Measurements from ENCODE around the gene STK32C. TPM values are rescaled to one million over a fixed set of nuclear protein-coding genes. Genes with fewer than 3 reads are reported as not detected.

The STK32C gene
- total and polyA plus RNA-seq, 4 donors: 4.9 to 12.4 (median 9.7) TPM

GRCh38 chr10:132303361-132304115 lies 4.2 kb downstream of the STK32C start:
- H3K9me3 ChIP-seq (ENCODE audit: control insufficient read depth, low read length): no peaks in the 10 kb centered on the region
- 84 to 89% methylated on average over 21 of the region's 21 CpGs for WGBS, 2 donors
- H3K36me3 ChIP-seq (ENCODE audit: control insufficient read depth in 1 of 2, insufficient read depth in 2 of 2, low read length in 1 of 2): no peaks in the 10 kb centered on the region
- no peak overlapping the region for H3K27ac ChIP-seq (ENCODE audit: low read depth in 1 of 2, low read length in 2 of 2)
- ATAC-seq (ENCODE audit: low FRiP score) (no peak), DNase-seq (peak; percentile 29 to 54)
- H3K4me3 ChIP-seq (ENCODE audit: low read length in 2 of 2): no peak overlapping the region
- no peaks in the 10 kb centered on the region for H3K4me1 ChIP-seq (ENCODE audit: control insufficient read depth in 1 of 2, insufficient read depth in 2 of 2, low read length in 2 of 2)
- H3K27me3 ChIP-seq (ENCODE audit: control insufficient read depth in 1 of 2, insufficient read depth in 2 of 2, low read length in 1 of 2): no peaks in the 10 kb centered on the region
- intact Hi-C loops (cut with DNase I): no loop called here

DNA sequence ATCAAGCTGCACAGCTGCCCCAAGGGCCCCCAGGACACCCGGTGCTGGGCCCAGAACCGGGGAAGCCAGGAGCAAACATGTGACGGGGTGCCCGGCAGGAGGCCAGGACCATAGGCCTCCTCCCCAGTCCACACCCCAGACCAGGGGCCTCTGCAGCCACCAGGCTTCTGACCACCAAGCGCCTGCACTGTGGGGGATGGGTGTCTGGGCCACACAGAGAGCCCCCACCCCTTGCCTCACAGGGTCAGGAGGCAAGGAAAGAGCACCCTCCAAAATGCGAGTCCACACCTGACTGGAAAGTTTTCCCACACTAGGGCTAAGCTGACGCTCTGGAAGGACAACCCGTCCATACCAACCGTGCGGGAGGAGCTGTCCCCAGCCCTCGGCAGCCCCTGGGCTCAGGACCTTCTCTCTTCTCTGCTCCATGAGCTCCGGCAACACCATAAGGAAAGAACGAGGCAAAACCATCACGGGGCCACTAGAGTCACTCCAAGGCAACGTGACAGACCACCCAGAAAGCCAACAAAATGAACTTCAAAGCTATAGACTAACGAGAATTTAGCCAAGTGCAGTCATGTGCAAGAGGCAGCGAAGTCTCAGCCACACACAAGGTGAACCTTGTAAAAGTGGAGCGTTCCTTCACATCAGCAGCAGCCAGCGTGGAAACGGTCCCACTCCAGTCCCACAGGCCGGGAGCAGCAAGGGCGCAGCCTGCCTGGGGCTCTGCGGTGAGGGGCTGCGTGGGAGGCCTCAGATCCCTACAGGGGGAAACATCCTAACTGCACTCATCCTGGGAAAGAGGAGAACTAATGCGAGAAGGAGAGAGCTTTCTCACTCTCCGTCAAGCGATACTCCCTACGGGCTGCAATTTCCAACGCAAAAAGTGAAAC lies 5.1 kb downstream of the STK32C start:
- Histone ChIP-seq H3K36me3 (ENCODE audit: control insufficient read depth in 1 of 2, insufficient read depth in 2 of 2, low read length in 1 of 2) (no peaks in the 10 kb centered on the region), H3K27me3 (ENCODE audit: control insufficient read depth in 1 of 2, insufficient read depth in 2 of 2, low read length in 1 of 2) (no peaks in the 10 kb centered on the region), H3K4me3 (ENCODE audit: low read length in 2 of 2) (no peak overlapping the region), H3K9me3 (ENCODE audit: control insufficient read depth, low read length) (no peaks in the 10 kb centered on the region), H3K4me1 (ENCODE audit: control insufficient read depth in 1 of 2, insufficient read depth in 2 of 2, low read length in 2 of 2) (no peaks in the 10 kb centered on the region), H3K27ac (ENCODE audit: low read depth in 1 of 2, low read length in 2 of 2) (no peak overlapping the region)
- intact Hi-C loops (cut with DNase I): no loop called here
- ATAC-seq (ENCODE audit: low FRiP score) (no peak), DNase-seq (peak; percentile 41 to 55)
- 82 to 85% methylated on average over 28 to 29 of the region's 29 CpGs for WGBS, 2 donors

- intact Hi-C loops (cut with DNase I): no loop called here
- H3K36me3 ChIP-seq (ENCODE audit: control insufficient read depth in 1 of 2, insufficient read depth in 2 of 2, low read length in 1 of 2): no peaks in the 10 kb centered on the region
- H3K9me3 ChIP-seq (ENCODE audit: control insufficient read depth, low read length): no peaks in the 10 kb centered on the region
- no peak for ATAC-seq (ENCODE audit: low FRiP score)
- no peak overlapping the region for H3K27ac ChIP-seq (ENCODE audit: low read depth in 1 of 2, low read length in 2 of 2)
- H3K4me1 ChIP-seq (ENCODE audit: control insufficient read depth in 1 of 2, insufficient read depth in 2 of 2, low read length in 2 of 2): no peaks in the 10 kb centered on the region
- no peaks in the 10 kb centered on the region for H3K27me3 ChIP-seq (ENCODE audit: control insufficient read depth in 1 of 2, insufficient read depth in 2 of 2, low read length in 1 of 2)
- DNase-seq: peak; percentile 34 to 75
- H3K4me3 ChIP-seq (ENCODE audit: low read length in 2 of 2): no peak overlapping the region
- WGBS, 2 donors: 88 to 91% methylated on average over 38 of the region's 38 CpGs
Observed at GRCh38 chr10:132301371-132302330, 6.1 kb downstream of the STK32C start.

DNA sequence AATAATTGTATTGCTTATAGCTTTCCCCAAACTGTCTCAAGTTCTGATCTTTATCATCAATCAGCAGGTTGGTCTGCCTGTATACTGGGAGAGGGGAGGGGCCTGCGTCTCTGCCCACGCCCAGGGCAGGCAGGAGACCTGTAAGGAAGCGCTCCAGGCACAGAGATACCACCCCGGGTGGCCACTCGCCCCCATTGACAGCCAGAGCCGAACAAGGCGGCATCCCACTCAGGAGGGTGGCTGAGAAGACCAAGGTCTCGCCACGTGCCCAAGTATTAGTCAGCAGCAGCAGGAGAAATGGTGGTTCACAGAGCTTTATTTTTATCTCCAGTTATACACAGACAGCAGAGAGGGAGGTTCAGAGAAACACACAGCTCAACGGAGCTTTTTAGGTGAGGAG lies 7.2 kb downstream of the STK32C start:
- WGBS, 2 donors: 72 to 77% methylated on average over 10 of the region's 10 CpGs
- DNase-seq (peak; percentile 38 to 58), ATAC-seq (ENCODE audit: low FRiP score) (no peak)
- intact Hi-C loops (cut with DNase I): no loop called here
- Histone ChIP-seq H3K36me3 (ENCODE audit: control insufficient read depth in 1 of 2, insufficient read depth in 2 of 2, low read length in 1 of 2) (no peaks in the 10 kb centered on the region), H3K4me1 (ENCODE audit: control insufficient read depth in 1 of 2, insufficient read depth in 2 of 2, low read length in 2 of 2) (no peaks in the 10 kb centered on the region), H3K4me3 (ENCODE audit: low read length in 2 of 2) (no peak overlapping the region), H3K27me3 (ENCODE audit: control insufficient read depth in 1 of 2, insufficient read depth in 2 of 2, low read length in 1 of 2) (no peaks in the 10 kb centered on the region), H3K9me3 (ENCODE audit: control insufficient read depth, low read length) (no peaks in the 10 kb centered on the region), H3K27ac (ENCODE audit: low read depth in 1 of 2, low read length in 2 of 2) (no peak overlapping the region)

DNA sequence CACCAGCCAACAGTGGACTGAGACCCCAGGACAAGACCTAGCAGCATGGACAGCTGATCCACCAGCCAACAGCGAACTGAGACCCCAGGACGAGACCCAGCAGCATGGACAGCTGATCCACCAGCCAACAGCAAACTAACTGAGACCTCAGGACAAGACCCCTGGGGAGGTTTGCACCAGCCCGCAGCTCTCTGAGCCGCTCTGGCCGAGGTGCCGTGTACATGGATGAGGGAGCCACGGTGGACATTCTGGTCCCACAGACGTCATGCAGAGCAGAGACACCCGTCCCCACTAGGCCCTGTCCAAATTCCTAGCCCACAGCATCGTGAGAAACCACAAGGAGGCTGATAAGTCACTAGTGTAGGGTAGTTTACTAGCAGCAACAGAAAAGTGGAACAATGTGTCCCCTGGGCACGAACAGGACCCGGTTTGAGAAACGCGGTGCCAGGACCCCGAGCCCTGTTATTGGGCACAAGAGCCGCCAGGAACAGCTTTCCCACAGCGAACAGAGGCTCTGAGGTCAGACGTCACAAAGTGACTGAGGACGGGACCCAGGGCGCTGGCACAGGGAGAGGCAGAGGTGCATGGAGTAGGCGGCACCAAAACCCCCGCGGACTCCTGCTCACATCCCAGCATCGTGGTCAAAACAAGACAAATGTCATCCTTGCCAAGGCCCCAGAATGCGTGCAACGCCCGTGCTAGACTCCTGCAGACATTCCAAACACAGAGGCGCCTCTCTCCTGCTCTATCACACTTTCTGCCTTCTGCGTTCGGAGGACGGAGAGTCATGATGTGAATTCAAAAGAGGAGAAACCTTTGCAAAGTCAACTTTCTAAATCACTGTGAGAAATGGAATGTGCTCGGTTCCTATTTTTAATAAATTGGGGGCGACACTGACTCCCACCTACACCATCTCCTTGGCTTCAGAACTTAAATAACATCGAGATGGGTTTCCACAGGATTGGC lies 8.1 kb downstream of the STK32C start:
- intact Hi-C loops (cut with DNase I): no loop called here
- Histone ChIP-seq H3K36me3 (ENCODE audit: control insufficient read depth in 1 of 2, insufficient read depth in 2 of 2, low read length in 1 of 2) (no peaks in the 10 kb centered on the region), H3K4me3 (ENCODE audit: low read length in 2 of 2) (no peak overlapping the region), H3K27me3 (ENCODE audit: control insufficient read depth in 1 of 2, insufficient read depth in 2 of 2, low read length in 1 of 2) (no peaks in the 10 kb centered on the region), H3K9me3 (ENCODE audit: control insufficient read depth, low read length) (no peaks in the 10 kb centered on the region), H3K27ac (ENCODE audit: low read depth in 1 of 2, low read length in 2 of 2) (no peak overlapping the region), H3K4me1 (ENCODE audit: control insufficient read depth in 1 of 2, insufficient read depth in 2 of 2, low read length in 2 of 2) (no peaks in the 10 kb centered on the region)
- WGBS, 2 donors: 79 to 82% methylated on average over 34 of the region's 34 CpGs
- ATAC-seq (ENCODE audit: low FRiP score): no peak
- DNase-seq: peak; percentile 43 to 61

- Histone ChIP-seq H3K4me3 (ENCODE audit: low read length in 2 of 2) (no peak overlapping the region), H3K36me3 (ENCODE audit: control insufficient read depth in 1 of 2, insufficient read depth in 2 of 2, low read length in 1 of 2) (no peaks in the 10 kb centered on the region), H3K27ac (ENCODE audit: low read depth in 1 of 2, low read length in 2 of 2) (no peak overlapping the region), H3K9me3 (ENCODE audit: control insufficient read depth, low read length) (no peaks in the 10 kb centered on the region), H3K27me3 (ENCODE audit: control insufficient read depth in 1 of 2, insufficient read depth in 2 of 2, low read length in 1 of 2) (no peaks in the 10 kb centered on the region), H3K4me1 (ENCODE audit: control insufficient read depth in 1 of 2, insufficient read depth in 2 of 2, low read length in 2 of 2) (no peaks in the 10 kb centered on the region)
- DNase-seq (peak; percentile 22 to 63), ATAC-seq (ENCODE audit: low FRiP score) (no peak)
- 61 to 67% methylated on average over 25 to 28 of the region's 28 CpGs for WGBS, 2 donors
- intact Hi-C loops (cut with DNase I): no loop called here
Observed at GRCh38 chr10:132298038-132298881, 9.5 kb downstream of the STK32C start.

GRCh38 chr10:132297526-132297925 lies 10.2 kb downstream of the STK32C start:
- no peak overlapping the region for H3K27ac ChIP-seq (ENCODE audit: low read depth in 1 of 2, low read length in 2 of 2)
- no peaks in the 10 kb centered on the region for H3K27me3 ChIP-seq (ENCODE audit: control insufficient read depth in 1 of 2, insufficient read depth in 2 of 2, low read length in 1 of 2)
- H3K4me3 ChIP-seq (ENCODE audit: low read length in 2 of 2): no peak overlapping the region
- DNase-seq: peak; percentile 10 to 44
- WGBS, 2 donors: 46 to 56% methylated on average over 9 of the region's 9 CpGs
- no peaks in the 10 kb centered on the region for H3K9me3 ChIP-seq (ENCODE audit: control insufficient read depth, low read length)
- no peaks in the 10 kb centered on the region for H3K4me1 ChIP-seq (ENCODE audit: control insufficient read depth in 1 of 2, insufficient read depth in 2 of 2, low read length in 2 of 2)
- ATAC-seq (ENCODE audit: low FRiP score): no peak
- no peaks in the 10 kb centered on the region for H3K36me3 ChIP-seq (ENCODE audit: control insufficient read depth in 1 of 2, insufficient read depth in 2 of 2, low read length in 1 of 2)
- intact Hi-C loops (cut with DNase I): no loop called here
